Measurements from ENCODE around the gene FMN2.

- TF ChIP-seq CTCF (IDR thresholded peaks at IDR 0.05) (no peak), ZFX (IDR thresholded peaks at IDR 0.05; ENCODE audit: borderline replicate concordance) (no peak)
Measured at GRCh38 chr1:240306673-240307072, 215.0 kb downstream of the FMN2 start.
